Omental fat pad (tissue), 4 donors: ENCODE measurements around the gene CMKLR1. TPM values are rescaled to one million over a fixed set of nuclear protein-coding genes. Genes with fewer than 3 reads are reported as not detected.

ENCODE experiments used
- ATAC-seq: fragments of 150-250 bp; one replicate; pipeline ENCODE4 v1.9.1; 2016; ENCODE audit warnings: mild to moderate bottlenecking, moderate library complexity; ENCODE audit not compliant: low FRiP score
- DNase-seq: peaks from one replicate; pipeline ENCODE4 v3.0.0-alpha.2; 2019; ENCODE audit warnings: low spot score
- CTCF ChIP-seq, 3 donors: fragments of 450-650 bp; IDR thresholded peaks; one replicate each; pipeline ENCODE4 v1.5.1; 2016 to 2017; ENCODE audit warnings: antibody characterized with exemption in 3 of 3, mild to moderate bottlenecking in 3 of 3, moderate library complexity in 2 of 3
- total RNA-seq, 4 donors: library from RNA; depleted of rRNA; stranded (reverse); fragments of >200 nt; gene quantifications; one replicate each; pipeline ENCODE4 v1.1.0, GENCODE V29; 2016

The CMKLR1 gene
- total RNA-seq, 4 donors from 2014 or later: 20.7 to 28.1 (median 23.1) TPM

- no peak for TF ChIP-seq CTCF (IDR thresholded peaks at IDR 0.05)
- ATAC-seq (no peak), DNase-seq (no peak)
Measured at GRCh38 chr12:108310489-108310888, 28.6 kb downstream of the CMKLR1 start.

GRCh38 chr12:108309674-108310312 is 29.3 kb downstream of the CMKLR1 start:
- ATAC-seq: no peak
- no peak for TF ChIP-seq CTCF (IDR thresholded peaks at IDR 0.05)
- DNase-seq: no peak

GRCh38 chr12:108308395-108309085 is 30.6 kb downstream of the CMKLR1 start:
- ATAC-seq: no peak
- TF ChIP-seq CTCF (IDR thresholded peaks at IDR 0.05): no peak

GRCh38 chr12:108307006-108307405 is 32.1 kb downstream of the CMKLR1 start:
- DNase-seq (no peak), ATAC-seq (no peak)
- TF ChIP-seq CTCF (IDR thresholded peaks at IDR 0.05): no peak

More at GRCh38 chr12:108308395-108309085, 30.6 kb downstream of the CMKLR1 start:
- DNase-seq: no peak

GRCh38 chr12:108306506-108306905 is 32.6 kb downstream of the CMKLR1 start:
- DNase-seq: no peak
- no peak for TF ChIP-seq CTCF (IDR thresholded peaks at IDR 0.05)
- no peak for ATAC-seq

GRCh38 chr12:108305991-108306501 is 33.1 kb downstream of the CMKLR1 start:
- ATAC-seq (peak; percentile 61), DNase-seq (no peak)
- no peak for TF ChIP-seq CTCF (IDR thresholded peaks at IDR 0.05)
